OCI-LY3 (cell line): Measurements from ENCODE around the gene FAM120C.

ENCODE experiments used
- H2AFZ ChIP-seq: fragments of 200-600, 300-600 bp; shearing (Covaris generic); 2 replicates; pipeline ENCODE4 v1.6.0; 2014; ENCODE audit warnings: antibody characterized with exemption, low read depth, low read length
- H3K27ac ChIP-seq: fragments of 200-600, 300-600 bp; sonication (generic); 2 replicates; pipeline ENCODE4 v1.5.1; 2014; ENCODE audit warnings: mild to moderate bottlenecking, low read length, moderate library complexity, mixed read lengths
- H3K27me3 ChIP-seq: fragments of 200-600, 300-600 bp; sonication (generic); 2 replicates; pipeline ENCODE4 v1.6.1; 2014; ENCODE audit warnings: low read depth, low read length, mixed read lengths
- H3K36me3 ChIP-seq: fragments of 200-600, 300-600 bp; sonication (generic); replicated peaks from 2 replicates; pipeline ENCODE3; 2014; ENCODE audit warnings: low read depth, low read length, mixed read lengths
- H3K4me1 ChIP-seq: fragments of 300-600, 200-600 bp; sonication (generic); 2 replicates; pipeline ENCODE4 v1.6.1; 2014; ENCODE audit warnings: low read length, mixed read lengths
- H3K4me2 ChIP-seq: fragments of 200-600, 300-600 bp; sonication (generic); 2 replicates; pipeline ENCODE4 v1.6.1; 2014; ENCODE audit warnings: low read length, mixed read lengths
- H3K4me3 ChIP-seq: fragments of 300-600, 200-600 bp; sonication (generic); 2 replicates; pipeline ENCODE4 v1.5.1; 2014; ENCODE audit warnings: antibody characterized with exemption, mild to moderate bottlenecking, low read length, moderate library complexity
- H3K79me2 ChIP-seq: fragments of 300-600, 200-600 bp; shearing (Covaris generic); 2 replicates; pipeline ENCODE4 v1.6.1; 2014; ENCODE audit warnings: mild to moderate bottlenecking, low read length, mixed read lengths
- H3K9ac ChIP-seq: fragments of 300-600, 200-600 bp; shearing (Covaris generic); 2 replicates; pipeline ENCODE4 v1.6.0; 2014; ENCODE audit warnings: mild to moderate bottlenecking, low read length, moderate library complexity
- H3K9me3 ChIP-seq: fragments of 200-600, 300-600 bp; shearing (Covaris generic); 2 replicates; pipeline ENCODE4 v1.6.1; 2014; ENCODE audit warnings: low read length, mixed read lengths; ENCODE audit not compliant: insufficient read depth
- H4K20me1 ChIP-seq: fragments of 200-600, 300-600 bp; sonication (generic); 2 replicates; pipeline ENCODE4 v1.6.1; 2016; ENCODE audit warnings: low read length, mixed read lengths; ENCODE audit not compliant: insufficient read depth
- EZH2phosphoT487 ChIP-seq: fragments of 200-600 bp; shearing (Covaris generic); IDR thresholded peaks from 2 replicates; pipeline ENCODE4 v1.6.1; 2018; ENCODE audit warnings: antibody characterized with exemption, mixed run types, low read depth
- TF ChIP-seq, protein P1 (sequence below): fragments of 200-600, 300-600 bp; sonication (generic); IDR thresholded peaks from 2 replicates; pipeline ENCODE4 v1.5.1; 2014; ENCODE audit warnings: antibody characterized with exemption, low read length, low read depth

Gene FAM120C

DNA sequence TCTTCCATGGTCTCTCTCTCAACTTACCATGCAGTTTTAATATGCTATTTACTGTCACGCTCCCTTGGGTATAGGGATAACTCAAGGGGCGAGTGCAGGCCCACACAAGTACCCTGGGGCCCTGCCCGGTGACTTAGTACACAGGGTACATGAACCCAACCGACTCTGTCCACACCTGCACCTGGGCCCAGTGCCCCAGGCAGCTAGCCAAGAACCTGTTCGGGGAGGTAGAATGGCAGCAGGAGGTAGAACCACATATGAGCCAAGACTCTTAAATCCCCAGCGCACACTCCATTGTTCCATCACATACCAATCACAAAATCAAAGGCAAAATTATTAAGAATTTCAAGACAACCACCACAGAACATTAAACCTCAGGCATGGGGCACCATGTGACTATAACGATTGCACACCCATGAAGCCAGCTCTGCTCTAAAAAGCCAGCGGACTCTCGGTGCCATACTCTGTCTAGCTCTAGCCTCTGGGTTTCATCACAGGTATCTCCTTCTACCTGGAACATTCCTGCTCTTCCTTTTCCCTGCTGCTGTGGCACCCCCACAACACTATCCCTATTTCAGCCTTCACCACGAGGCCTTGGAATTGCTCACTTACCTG is 153.4 kb downstream of the FAM120C start:
- no peak overlapping the region for H3K27ac ChIP-seq
- no peak overlapping the region for H3K4me3 ChIP-seq
- H3K79me2 ChIP-seq, result no peaks in the 10 kb centered on the region
- H3K27me3 ChIP-seq, result no peaks in the 10 kb centered on the region
- H2AFZ ChIP-seq, result no peak overlapping the region
- TF ChIP-seq EZH2phosphoT487, result no peak
- H3K4me2 ChIP-seq, result no peak overlapping the region
- H3K4me1 ChIP-seq, result no peaks in the 10 kb centered on the region
- no peaks in the 10 kb centered on the region for H3K9me3 ChIP-seq
- no peak overlapping the region for H3K9ac ChIP-seq
- no peaks in the 10 kb centered on the region for H4K20me1 ChIP-seq
- peaks cover 13% of the 10 kb centered on the region for H3K36me3 ChIP-seq

DNA sequence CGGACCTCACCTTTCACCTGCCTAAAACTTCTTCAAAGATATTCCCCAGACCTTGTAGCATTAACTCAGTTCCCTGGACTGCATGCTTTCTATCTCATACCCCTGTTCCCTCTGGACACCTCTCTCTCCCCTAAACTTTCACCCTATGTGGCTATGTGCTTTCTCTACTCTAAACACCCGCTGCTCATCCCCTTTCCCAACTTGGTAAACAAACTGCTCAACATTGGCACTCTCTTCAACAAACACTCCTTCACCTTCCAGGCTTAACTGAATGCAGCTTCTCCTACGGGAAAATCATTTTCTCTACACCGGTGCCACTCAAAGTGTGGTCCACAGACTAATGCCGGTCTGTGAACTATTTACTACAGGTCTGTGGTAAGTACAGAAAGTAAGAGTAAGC is 158.7 kb downstream of the FAM120C start:
- no peaks in the 10 kb centered on the region for H3K4me1 ChIP-seq
- H3K4me2 ChIP-seq, result no peak overlapping the region
- no peaks in the 10 kb centered on the region for H3K79me2 ChIP-seq
- no peak overlapping the region for H3K9ac ChIP-seq
- H2AFZ ChIP-seq, result no peak overlapping the region
- H3K36me3 ChIP-seq, result peaks cover 4% of the 10 kb centered on the region
- no peaks in the 10 kb centered on the region for H4K20me1 ChIP-seq
- H3K9me3 ChIP-seq, result no peaks in the 10 kb centered on the region
- no peak overlapping the region for H3K27ac ChIP-seq
- no peak for TF ChIP-seq EZH2phosphoT487
- TF ChIP-seq, protein P1, sequence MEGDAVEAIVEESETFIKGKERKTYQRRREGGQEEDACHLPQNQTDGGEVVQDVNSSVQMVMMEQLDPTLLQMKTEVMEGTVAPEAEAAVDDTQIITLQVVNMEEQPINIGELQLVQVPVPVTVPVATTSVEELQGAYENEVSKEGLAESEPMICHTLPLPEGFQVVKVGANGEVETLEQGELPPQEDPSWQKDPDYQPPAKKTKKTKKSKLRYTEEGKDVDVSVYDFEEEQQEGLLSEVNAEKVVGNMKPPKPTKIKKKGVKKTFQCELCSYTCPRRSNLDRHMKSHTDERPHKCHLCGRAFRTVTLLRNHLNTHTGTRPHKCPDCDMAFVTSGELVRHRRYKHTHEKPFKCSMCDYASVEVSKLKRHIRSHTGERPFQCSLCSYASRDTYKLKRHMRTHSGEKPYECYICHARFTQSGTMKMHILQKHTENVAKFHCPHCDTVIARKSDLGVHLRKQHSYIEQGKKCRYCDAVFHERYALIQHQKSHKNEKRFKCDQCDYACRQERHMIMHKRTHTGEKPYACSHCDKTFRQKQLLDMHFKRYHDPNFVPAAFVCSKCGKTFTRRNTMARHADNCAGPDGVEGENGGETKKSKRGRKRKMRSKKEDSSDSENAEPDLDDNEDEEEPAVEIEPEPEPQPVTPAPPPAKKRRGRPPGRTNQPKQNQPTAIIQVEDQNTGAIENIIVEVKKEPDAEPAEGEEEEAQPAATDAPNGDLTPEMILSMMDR, result no peak
- no peak overlapping the region for H3K4me3 ChIP-seq
- H3K27me3 ChIP-seq, result no peaks in the 10 kb centered on the region
